Islet of Langerhans (tissue), 1 donor: ENCODE results near the gene OSBPL2.

Experiments used
- FAIRE-seq: peaks from one replicate; lab custom pipeline; 2011; peaks lifted over from hg19 to GRCh38; lab: Jason Lieb, UNC

The OSBPL2 gene

GRCh38 chr20:62237801-62238568 is at the start of gene OSBPL2:
TSS of gene OSBPL2 (plus strand) at chr20:62238521. CDS start at chr20:62256185, 17,664 bp downstream.
- FAIRE-seq = no peak

GRCh38 chr20:62190639-62191411 is 47.5 kb upstream of the OSBPL2 start:
- no peak for FAIRE-seq

GRCh38 chr20:62191781-62192559 is 46.4 kb upstream of the OSBPL2 start:
- FAIRE-seq = no peak

- FAIRE-seq = no peak
These were observed 45.7 kb upstream of the OSBPL2 start for GRCh38 chr20:62192635-62193034.

- FAIRE-seq = no peak
These were observed 45.0 kb upstream of the OSBPL2 start for GRCh38 chr20:62193079-62194025.

- FAIRE-seq = no peak
These were observed 43.3 kb upstream of the OSBPL2 start for GRCh38 chr20:62195075-62195405.

- no peak for FAIRE-seq
These were observed 42.6 kb upstream of the OSBPL2 start for GRCh38 chr20:62195736-62196135.

GRCh38 chr20:62196286-62196685 is 42.0 kb upstream of the OSBPL2 start:
- no peak for FAIRE-seq

- FAIRE-seq = no peak
These were observed 41.0 kb upstream of the OSBPL2 start for GRCh38 chr20:62197311-62197710.

- FAIRE-seq = no peak
These were observed 40.5 kb upstream of the OSBPL2 start for GRCh38 chr20:62197801-62198200.

GRCh38 chr20:62198496-62198895 is 39.8 kb upstream of the OSBPL2 start:
- FAIRE-seq = no peak

- no peak for FAIRE-seq
These were observed 39.4 kb upstream of the OSBPL2 start for GRCh38 chr20:62198931-62199330.

GRCh38 chr20:62200491-62201172 is 37.7 kb upstream of the OSBPL2 start:
- FAIRE-seq = no peak

GRCh38 chr20:62201173-62202082 is 36.9 kb upstream of the OSBPL2 start:
- no peak for FAIRE-seq

- no peak for FAIRE-seq
These were observed 36.3 kb upstream of the OSBPL2 start for GRCh38 chr20:62202083-62202395.

GRCh38 chr20:62202676-62203377 is 35.5 kb upstream of the OSBPL2 start:
- no peak for FAIRE-seq

GRCh38 chr20:62203378-62204030 is 34.8 kb upstream of the OSBPL2 start:
- no peak for FAIRE-seq

- FAIRE-seq = no peak
These were observed 32.5 kb upstream of the OSBPL2 start for GRCh38 chr20:62205618-62206387.
